HG03558 (cell line): ENCODE measurements around the gene MRPL53.
"Not testable (repeated sequence)": the region's sequence is repeated elsewhere in the genome, so short reads cannot be mapped to it uniquely, and the experiment has no call there.

Source experiments
- ATAC-seq: cut with Tn5 transposase; IDR thresholded peaks from one replicate; pipeline ENCODE4 v1.9.1; 2021; ENCODE audit warnings: moderate number of reproducible peaks; ENCODE audit not compliant: unreplicated experiment; ENCODE audit errors: extremely low read depth

The MRPL53 gene

DNA sequence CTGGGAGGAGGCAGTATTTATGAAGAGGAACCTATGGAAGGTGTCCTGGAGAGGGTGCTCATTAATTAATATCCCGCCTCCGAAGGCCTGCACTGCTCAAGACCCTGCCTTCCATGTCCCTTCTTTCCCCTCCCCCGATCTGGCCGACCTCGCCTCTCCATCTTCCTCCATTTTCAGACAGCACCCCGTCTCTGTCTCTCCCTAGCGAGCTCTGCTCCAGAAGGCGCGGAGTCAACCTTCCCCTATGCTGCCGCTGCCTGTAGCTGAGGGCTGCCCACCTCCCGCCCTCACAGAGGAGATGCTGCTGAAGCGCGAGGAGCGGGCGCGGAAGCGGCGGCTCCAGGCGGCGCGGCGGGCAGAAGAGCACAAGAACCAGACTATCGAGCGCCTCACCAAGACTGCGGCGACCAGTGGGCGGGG, 15.3 kb downstream of the MRPL53 start:
- ATAC-seq: no peak

DNA sequence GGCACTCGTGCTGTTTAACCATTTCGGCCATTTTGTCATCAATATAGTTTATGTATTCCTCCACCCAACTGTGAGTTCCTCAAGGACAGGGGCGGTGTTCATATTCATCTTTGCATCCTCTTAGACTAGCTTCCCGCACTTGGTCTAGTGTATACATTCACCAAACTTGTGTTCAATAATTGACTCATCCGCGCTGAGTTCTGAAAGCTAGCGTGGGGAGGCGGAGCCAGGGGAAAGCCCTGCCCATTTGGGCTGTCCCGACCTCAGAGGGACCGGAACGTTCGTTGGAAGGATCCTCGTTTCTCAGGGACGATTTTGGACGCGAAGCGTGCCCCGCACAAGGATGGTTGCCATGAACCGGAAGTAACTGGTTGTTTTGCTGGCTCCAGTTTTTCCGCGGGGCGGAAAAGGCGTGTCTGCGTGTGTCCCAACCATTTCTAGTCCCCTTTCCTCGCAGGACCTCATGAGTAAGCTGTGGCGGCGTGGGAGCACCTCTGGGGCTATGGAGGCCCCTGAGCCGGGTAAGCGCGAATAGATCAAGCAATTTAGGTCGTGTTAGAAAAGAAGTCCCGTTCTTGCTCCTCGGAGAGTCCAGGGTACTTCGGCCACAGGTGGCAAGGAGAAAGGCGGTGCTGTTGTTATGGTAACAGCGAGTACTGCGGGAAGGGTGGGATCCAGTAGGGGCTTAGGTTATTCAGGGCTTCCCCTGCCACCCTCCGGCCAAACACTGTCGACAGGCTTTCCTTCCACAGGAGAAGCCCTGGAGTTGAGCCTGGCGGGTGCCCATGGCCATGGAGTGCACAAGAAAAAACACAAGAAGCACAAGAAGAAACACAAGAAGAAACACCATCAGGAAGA, 17.6 kb downstream of the MRPL53 start, which contains the start of gene INO80B:
Gene INO80B, plus strand, starts transcription at position 434 of the 858 bp plus-strand sequence. Its CDS starts 30 bp downstream, at position 464.
- ATAC-seq: peak; percentile 43

DNA sequence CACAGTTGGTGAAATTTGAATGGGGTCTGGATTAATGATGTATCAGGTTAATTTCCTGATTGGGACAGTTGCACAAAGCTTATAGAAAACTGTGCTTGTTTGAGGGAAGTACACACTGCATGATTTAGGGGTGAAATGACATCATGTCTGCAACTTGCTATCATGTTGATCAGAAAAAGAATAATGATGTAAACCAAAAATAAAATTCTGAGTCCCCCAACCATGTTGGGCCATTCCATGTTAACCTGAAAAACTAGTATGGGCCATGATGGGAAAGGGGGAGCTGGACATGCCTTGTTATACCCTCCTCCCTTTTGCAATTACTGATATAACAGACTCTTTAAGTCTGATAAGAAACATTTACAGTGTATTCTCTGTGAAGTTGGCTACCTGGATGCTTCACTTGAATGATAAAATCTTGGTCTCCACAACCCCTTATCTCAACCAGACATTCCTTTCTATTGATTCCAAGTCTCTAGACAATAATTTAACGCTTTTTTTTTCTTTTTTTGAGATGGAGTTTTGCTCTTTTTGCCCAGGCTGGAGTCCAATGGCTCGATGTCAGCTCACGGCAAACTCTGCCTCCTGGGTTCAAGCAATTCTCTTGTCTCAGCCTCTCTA, 21.8 kb downstream of the MRPL53 start:
- ATAC-seq: no peak

- no peak for ATAC-seq
Observed at GRCh38 chr2:74448771-74449170, 23.7 kb downstream of the MRPL53 start.

DNA sequence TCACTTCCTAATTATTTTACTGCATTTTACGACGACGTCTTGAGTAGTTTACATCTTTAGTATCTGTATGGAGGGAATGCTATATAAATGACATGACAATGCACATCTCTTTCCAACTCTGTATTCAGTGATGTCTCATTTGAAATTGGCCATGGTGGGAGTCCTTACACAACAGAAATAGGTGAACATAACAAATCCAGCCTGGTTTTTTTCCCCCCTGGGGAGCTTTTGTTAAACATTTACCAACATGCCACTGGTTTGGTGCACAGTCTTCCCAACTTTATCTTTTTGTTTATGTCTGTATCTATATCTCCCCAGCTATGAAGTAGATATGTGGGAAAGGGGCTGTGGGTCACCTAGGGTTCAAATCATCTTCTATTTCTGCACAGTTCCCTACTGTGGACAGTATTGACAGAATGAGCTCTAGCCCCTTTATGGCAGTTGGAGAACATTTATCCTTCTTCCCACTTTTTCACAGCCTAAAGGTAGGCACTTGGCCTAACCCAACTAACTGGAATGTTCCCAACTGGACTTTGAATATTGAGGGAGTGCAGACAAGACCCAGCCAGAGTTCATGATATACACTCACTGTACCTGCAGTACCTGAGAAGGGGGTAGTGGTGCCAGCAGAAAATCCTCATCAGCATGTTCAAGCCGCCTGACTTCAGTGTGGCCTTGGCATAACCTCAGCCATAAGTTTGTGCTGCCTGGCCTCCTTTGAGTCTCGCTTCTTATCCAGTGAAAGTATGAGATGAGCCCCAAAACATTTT, 25.1 kb downstream of the MRPL53 start:
- no peak for ATAC-seq

DNA sequence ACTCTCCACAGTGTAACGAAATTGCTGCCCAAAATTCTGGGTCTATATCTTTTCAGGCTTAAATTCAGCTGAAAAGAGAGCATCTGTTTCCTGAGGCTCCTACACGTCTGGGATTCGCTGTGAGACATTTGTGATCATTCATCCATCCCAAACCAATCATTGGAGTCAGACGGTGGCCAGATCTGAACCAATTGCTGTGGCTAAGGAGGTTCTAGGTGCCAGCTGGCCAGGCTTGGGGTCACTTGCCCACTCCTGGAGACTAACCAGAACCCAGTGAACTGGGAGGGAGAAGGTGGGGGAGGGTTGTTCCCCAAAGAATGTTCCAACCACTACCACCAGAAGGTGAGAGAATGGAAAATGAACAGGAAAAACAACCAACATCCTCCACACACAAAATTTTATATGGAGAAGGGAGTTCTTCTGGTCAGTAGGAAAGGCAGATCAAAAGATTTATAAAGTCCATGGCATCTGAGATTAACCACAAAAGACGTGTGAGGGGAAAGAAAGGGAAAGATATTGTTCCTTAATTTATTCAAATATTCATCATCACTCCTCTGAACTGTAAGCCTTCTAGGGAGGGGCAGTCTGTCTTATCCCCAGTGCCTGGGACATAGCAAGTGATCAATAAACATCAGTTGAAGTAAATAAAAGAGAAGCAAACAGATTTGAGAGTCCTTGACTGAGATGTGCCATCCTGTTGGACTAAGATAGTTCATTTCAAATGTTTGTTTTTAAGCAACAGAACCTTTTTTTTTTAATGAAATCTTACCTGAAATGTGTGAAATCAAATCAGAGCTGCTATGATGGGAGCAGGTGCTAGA, 27.8 kb downstream of the MRPL53 start:
- no peak for ATAC-seq

- ATAC-seq: not testable (repeated sequence)
Observed at GRCh38 chr2:74442483-74443297, 29.8 kb downstream of the MRPL53 start.

DNA sequence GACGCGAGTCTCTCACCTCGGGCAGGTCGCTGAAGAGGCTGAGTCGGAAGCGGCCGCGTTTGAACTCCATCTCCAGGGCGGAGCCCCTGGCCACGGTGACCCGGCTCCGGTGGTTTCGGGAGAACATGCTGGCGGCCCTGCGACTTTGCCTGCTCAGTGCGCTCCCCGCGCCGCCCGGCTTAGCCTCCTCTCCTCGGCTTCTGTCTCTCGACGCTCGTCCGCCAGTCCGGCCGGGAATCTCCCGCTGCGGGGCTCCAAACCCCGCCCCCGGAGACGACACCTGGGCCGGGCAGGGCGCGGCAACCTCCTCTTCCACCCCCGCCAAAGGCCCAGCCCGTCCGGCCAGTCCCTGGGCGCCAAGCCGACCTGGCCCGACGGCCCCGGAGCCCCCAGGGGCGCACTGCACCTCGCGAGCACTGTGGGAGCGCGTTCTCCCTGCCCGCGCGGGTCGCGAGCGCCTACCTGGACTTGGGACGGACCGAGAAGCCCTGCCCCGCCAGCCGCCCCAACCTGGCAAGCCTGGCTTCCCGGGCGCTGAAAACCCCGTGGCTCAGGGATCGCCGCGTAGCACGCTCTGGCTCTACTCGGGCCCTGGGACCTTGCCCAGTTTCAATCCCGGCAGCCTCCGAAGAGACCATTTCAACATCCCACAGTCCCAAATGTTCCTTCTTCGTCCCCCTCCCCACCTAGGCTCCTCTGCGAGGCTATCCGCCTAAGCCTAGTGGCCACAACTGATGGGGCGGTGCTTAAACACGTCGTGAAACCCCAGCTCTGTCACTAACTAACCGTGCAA, 30.6 kb downstream of the MRPL53 start, which contains the start of gene RTKN:
Gene RTKN, minus strand, starts transcription at position 248 of the 793 bp plus-strand sequence. Its CDS starts 121 bp downstream, at position 127.
- no peak for ATAC-seq

DNA sequence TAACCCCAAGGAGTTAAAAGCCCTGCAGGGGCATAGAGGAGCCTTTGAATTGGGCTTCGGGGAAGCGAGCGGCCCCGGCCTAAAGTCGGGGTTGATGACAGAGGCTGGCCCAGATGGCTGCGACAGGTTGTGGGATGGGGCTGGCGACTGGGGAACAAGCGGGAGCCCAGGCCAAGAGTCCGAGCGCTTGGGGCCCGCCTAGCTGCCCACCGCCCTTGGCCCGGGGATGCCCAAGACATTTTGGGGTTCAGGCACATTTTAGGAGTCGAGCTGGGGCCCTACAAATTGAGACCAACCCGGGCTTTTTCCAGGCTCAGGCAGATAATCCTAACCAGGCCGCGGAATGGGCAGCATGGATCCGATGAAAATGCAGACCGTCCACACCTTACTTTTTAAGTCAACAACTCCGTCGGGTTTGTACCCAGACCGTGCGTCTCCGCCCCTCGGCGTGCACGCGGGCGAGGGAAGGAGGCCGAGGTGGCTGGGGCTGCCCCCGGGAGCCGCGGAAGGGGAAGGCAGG, 31.2 kb downstream of the MRPL53 start:
- ATAC-seq: no peak

DNA sequence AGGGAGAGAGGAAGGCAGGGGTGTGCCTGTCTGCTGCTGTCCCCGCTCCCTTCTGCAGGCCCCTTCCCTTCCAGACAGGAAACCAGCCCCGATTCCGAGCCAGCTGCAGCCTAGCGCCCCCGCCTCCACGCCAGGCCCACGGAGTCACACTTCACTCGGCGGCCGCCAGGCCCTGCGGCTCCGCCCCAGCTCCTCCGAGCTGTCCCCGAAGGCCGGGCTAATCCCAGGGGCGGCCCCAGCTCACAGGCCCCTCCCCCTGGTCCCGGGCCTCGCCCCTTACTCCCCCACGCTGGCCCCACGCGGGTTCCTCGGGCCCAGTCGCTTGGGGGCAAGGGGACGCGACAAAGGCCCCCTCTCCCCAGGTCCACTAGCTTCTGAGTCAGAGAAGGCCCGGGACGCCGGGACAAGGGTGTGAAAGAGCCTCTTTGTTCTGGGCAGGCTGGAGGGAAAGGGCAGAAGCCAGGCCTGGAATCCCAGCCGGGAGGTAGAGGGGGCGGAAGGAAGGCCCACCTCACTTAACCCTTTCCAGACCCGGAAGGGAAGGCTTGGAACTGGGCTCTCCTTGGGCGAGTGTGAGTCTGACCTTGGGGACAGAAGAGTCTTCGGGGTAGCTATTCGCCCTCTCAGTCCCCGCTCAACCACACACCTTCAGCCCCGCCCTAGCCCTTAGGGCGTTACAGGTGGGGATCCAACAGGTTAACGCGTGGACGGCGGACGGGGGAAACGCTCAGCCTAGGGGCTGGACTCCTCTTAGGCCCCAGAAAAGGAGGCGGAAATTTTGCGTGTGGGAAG, 31.9 kb downstream of the MRPL53 start:
- ATAC-seq: peak; percentile 70

- no peak for ATAC-seq
Observed at GRCh38 chr2:74439803-74440377, 32.6 kb downstream of the MRPL53 start.

- ATAC-seq: no peak
Observed at GRCh38 chr2:74439373-74439772, 33.1 kb downstream of the MRPL53 start.

- ATAC-seq: no peak
Observed at GRCh38 chr2:74438248-74438647, 34.2 kb downstream of the MRPL53 start.

DNA sequence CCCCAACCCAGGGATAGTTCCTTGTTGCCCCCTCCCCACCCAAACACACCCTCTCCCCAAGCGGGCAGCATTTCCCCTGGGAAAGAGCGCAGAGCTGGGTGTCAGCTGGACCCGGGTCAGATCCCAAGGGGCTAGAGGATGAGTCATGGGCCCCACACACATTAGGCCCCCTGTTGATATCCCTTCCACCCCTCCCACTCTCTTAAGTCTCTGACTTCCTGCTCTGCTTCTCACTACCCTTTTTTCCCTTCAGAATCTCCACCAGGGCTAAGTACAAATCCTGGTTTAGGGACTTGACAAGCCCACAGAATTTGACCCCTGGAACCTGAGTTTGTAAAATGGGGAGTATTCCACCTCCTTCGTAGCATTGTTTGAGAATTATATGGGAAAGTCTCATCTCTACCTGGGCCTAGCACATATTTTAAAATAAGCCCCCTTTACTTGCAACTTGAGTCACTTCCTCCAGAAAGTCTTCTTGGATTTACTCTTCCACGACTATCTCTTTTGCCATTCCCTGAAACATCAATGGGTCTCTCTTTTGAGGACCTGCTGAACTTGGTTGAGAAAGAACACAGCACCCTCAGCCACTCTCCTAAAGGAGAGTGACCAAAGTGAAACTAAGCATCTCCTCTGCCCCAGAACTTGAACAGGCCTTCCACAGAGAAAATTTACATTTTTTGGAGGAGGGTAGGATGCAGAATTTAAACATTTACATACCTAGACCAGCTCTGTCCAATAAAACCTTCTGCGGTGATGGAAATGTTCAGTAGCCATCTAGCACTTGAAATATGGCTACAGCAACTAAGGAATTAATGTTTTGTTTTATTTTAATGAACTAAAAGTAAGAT, 35.4 kb downstream of the MRPL53 start:
- ATAC-seq: no peak

DNA sequence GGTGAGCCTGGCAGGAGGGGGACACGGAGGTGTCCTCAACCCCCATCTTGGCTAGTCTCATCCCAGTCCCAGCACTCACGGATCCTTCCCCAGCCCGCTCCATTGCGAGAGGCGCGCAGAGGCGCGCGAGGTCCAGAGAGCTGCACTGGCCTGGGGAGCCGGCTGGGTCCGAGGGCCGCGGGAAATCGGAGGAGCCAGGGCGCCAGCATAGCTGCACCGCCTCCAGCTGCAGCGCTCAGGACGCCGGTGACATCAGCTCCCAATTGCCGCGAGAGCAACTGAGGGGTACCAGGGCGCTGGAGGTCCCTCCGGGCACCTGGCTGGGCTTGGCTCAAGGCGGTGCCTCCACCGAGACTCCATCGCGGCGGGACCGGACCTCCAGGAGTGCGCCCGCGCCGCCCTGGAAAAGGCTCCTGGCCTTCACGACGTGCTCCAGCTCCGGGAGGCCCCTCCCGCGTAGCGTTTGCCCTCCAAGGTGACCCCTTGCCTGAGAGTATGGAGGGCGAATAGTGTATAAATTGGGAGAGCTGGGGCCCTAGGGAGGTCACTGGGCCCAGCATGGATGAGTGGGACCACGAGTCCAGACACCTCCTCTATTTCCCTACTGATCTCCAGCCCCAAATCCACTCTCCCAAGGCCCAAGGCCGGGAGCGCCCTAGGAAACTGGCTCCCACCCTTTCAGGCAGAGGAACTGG, 36.2 kb downstream of the MRPL53 start:
- no peak for ATAC-seq
